Ishikawa (cell line): ENCODE results near the gene F2RL3.

Source experiments
- CEBPB ChIP-seq: IDR thresholded peaks from 2 replicates; pipeline ENCODE4 v1.6.1; 2012
- CREB1 ChIP-seq: IDR thresholded peaks from 2 replicates; pipeline ENCODE4 v1.6.1; 2012; ENCODE audit warnings: low read depth
- EGR1 ChIP-seq: IDR thresholded peaks from 2 replicates; pipeline ENCODE4 v1.6.1; 2012
- EP300 ChIP-seq: IDR thresholded peaks from 2 replicates; pipeline ENCODE4 v1.6.1; 2012; ENCODE audit warnings: borderline replicate concordance
- FOXM1 ChIP-seq: IDR thresholded peaks from 2 replicates; pipeline ENCODE4 v1.6.1; 2012; ENCODE audit warnings: low read depth, borderline replicate concordance
- MAX ChIP-seq: IDR thresholded peaks from 2 replicates; pipeline ENCODE4 v1.6.1; 2012
- NFIC ChIP-seq: IDR thresholded peaks from 2 replicates; pipeline ENCODE4 v1.6.1; 2012
- RAD21 ChIP-seq: IDR thresholded peaks from 2 replicates; pipeline ENCODE4 v1.6.1; 2012; ENCODE audit warnings: low read depth
- REST ChIP-seq: IDR thresholded peaks from 2 replicates; pipeline ENCODE4 v1.6.1; 2012; ENCODE audit warnings: low read depth, mild to moderate bottlenecking
- TAF1 ChIP-seq: IDR thresholded peaks from 2 replicates; pipeline ENCODE4 v1.6.1; 2012; ENCODE audit warnings: low read depth, mild to moderate bottlenecking
- TCF12 ChIP-seq: IDR thresholded peaks from 2 replicates; pipeline ENCODE4 v1.6.1; 2012; ENCODE audit warnings: low read depth
- TEAD4 ChIP-seq: IDR thresholded peaks from 2 replicates; pipeline ENCODE4 v1.6.1; 2012
- YY1 ChIP-seq: IDR thresholded peaks from 2 replicates; pipeline ENCODE4 v1.6.1; 2012; ENCODE audit warnings: low read depth

GRCh38 chr19:16887353-16888265 is 1.2 kb upstream of the F2RL3 start:
- TF ChIP-seq MAX (no peak), RAD21 (no peak), EP300 (no peak), REST (no peak), TAF1 (no peak), EGR1 (no peak), YY1 (no peak), NFIC (no peak), FOXM1 (no peak), CEBPB (no peak), TEAD4 (no peak), CREB1 (no peak), TCF12 (no peak)
